ENCODE data around the gene FABP3.

- TF ChIP-seq CTCF (IDR thresholded peaks at IDR 0.05; ENCODE audit: low read length): no peak
- no peak for TF ChIP-seq EZH2 (IDR thresholded peaks at IDR 0.05; ENCODE audit: borderline replicate concordance, low read length)
Observed at GRCh38 chr1:31364561-31365250, 8.2 kb downstream of the FABP3 start.
